ENCODE results near the gene PLBD1.

PLBD1 gene

GRCh38 chr12:14505626-14506596 is 61.8 kb downstream of the PLBD1 start:
- no peak for DNase-seq (ENCODE audit: low read depth in 2 of 2)

- no peak for DNase-seq (ENCODE audit: low read depth in 2 of 2)
These were observed 72.4 kb downstream of the PLBD1 start for GRCh38 chr12:14495326-14495725.

DNA sequence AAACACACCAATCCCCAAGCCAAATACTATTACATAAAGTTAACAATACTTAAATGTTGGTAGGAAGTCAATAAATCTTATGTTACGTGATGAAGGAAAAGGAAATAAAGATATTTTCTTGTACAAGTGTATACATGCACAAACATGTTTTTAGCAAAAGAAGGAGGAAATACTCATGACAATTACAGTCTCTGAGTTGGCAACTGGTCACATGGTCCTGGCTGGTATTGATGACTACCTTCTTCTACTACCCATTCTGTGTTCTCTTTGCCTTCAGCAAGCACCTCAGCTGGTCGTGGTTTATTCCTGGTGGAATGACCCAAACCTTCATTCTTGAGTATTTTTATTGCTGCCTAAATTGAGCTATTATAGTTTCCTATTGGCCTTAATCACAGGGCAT is 84.8 kb downstream of the PLBD1 start:
- no peak for DNase-seq (ENCODE audit: low read depth in 2 of 2)

GRCh38 chr12:14482361-14482760 is 85.3 kb downstream of the PLBD1 start:
- DNase-seq (ENCODE audit: low read depth in 2 of 2), result no peak

DNA sequence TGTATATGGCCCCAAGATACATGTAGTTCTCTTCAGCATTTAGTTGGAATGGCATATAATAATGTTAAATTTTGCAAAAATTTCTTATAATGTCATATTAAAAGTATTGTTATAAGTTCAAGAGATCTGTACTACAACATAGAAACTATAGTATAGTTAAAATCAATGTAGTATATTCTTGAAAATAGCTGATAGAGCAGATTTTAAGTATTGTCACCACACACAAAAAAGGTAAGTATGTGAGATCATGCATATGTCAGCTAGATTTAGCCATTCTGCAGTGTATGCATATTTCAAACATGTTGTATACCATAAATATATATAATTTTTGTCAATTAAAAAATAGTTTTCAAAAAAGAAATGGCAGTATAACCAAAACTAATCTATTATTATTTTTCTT is 86.5 kb downstream of the PLBD1 start:
- DNase-seq (ENCODE audit: low read depth in 2 of 2), result no peak

- DNase-seq (ENCODE audit: low read depth in 2 of 2), result no peak
These were observed 88.7 kb downstream of the PLBD1 start for GRCh38 chr12:14479004-14479403.

GRCh38 chr12:14473707-14474287 is 93.9 kb downstream of the PLBD1 start:
- no peak for DNase-seq (ENCODE audit: low read depth in 2 of 2)

DNA sequence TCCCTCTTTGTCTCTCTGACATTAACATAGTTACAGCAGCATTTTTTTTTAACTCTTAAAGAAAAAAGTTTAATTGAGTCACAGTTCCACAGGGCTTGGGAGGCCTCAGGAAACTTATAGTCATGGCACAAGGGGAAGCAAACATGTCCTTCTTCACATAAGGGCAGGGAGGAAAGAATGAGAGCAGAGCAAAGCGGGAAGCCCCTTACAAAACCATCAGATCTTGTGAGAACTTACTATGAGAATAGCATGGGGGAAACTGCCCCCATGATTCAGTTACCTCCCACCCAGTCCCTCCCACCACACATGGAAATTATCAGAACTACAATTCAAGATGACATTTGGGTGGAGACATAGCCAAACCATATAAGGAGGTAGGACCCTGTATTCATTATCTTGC is 96.2 kb downstream of the PLBD1 start:
- no peak for DNase-seq (ENCODE audit: low read depth in 2 of 2)

DNA sequence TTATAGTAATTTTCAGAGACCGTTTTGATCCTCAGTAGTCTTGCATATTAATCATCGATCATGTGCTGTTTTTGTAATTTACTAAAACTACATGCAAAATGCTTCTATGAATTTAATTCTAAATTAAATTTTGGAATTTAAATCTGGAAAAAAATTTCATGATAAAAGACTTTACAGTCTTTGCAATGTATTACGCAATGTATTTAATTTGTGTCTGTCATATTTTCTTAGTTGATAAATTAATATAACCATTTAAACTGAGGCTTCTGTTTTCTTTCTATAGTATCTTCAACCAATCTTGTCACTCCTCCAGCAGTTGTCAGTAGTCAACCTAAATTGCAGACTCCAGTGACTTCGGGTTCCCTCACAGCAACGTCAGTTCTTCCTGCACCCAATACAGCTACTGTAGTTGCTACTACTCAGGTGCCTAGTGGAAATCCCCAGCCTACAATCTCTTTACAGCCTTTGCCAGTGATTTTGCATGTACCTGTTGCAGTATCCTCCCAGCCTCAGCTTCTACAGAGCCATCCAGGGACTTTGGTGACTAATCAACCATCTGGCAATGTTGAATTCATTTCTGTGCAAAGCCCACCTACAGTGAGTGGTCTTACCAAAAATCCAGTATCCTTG is 107.4 kb downstream of the PLBD1 start:
- DNase-seq (ENCODE audit: low read depth in 2 of 2), result no peak

- no peak for DNase-seq (ENCODE audit: low read depth in 2 of 2)
These were observed 113.4 kb downstream of the PLBD1 start for GRCh38 chr12:14454098-14454907.

Measured in stimulated activated CD8-positive, alpha-beta memory T cell treated with anti-CD3 and anti-CD28 coated beads, Interleukin-7, amount 100 ng/mL, for 1 hour (primary cell).